H1 (cell line): ENCODE data around the gene SLC6A6. TPM values are rescaled to one million over a fixed set of nuclear protein-coding genes. Genes with fewer than 3 reads are reported as not detected.

ENCODE experiments used
- CREB1 ChIP-seq: IDR thresholded peaks from 2 replicates; pipeline ENCODE4 v1.6.1; 2012; ENCODE audit warnings: inconsistent platforms
- SUZ12 ChIP-seq: fragments of 200-600 bp; sonication (generic); IDR thresholded peaks from 2 replicates; pipeline ENCODE4 v1.6.1; 2012; ENCODE audit warnings: mild to moderate bottlenecking, inconsistent platforms, low read length, moderate library complexity, mixed read lengths
- YY1 ChIP-seq: IDR thresholded peaks from 2 replicates; pipeline ENCODE4 v1.6.1; 2011; ENCODE audit warnings: low read depth, mild to moderate bottlenecking, low read length
- polyA plus RNA-seq, 7 experiments: library from polyadenylated mRNA; depleted of rRNA in 3 of 7; stranded (reverse) in 5 of 7; unstranded in 2 of 7; fragments of >200 nt in 5 of 7; fragments of 200-250 nt in 2 of 7; gene quantifications; 1 replicate in 5 of 7; 2 replicates in 1 of 7; 4 replicates in 1 of 7; pipeline versions ENCODE4 v1.2.1 to v1.2.3, GENCODE V29; 2011 to 2013; ENCODE audit warnings: missing spikeins in 2 of 7, mixed read lengths in 2 of 7
- total RNA-seq: library from RNA; stranded (reverse); fragmentation: NEBNext Ultra II Directional; extraction: Animal tissue kit (Norgen Biotek cat#: 25700); gene quantifications from 2 replicates; pipeline ENCODE4 v1.2.1, GENCODE V29; 2021
- TF ChIP-seq, protein P1 (sequence below): IDR thresholded peaks from 2 replicates; pipeline ENCODE4 v1.6.1; 2012; ENCODE audit warnings: low read length, inconsistent platforms

The SLC6A6 gene
- total and polyA plus RNA-seq, 2 of the 8 experiments (the other 6 are each of a cell fraction or from before 2014, with no cell fraction given) = 66.2 to 144 TPM

GRCh38 chr3:14491396-14492190, 89.2 kb downstream of the SLC6A6 start (continued):
- TF ChIP-seq SUZ12 (no peak), YY1 (no peak), CREB1 (no peak)
- TF ChIP-seq, protein P1, sequence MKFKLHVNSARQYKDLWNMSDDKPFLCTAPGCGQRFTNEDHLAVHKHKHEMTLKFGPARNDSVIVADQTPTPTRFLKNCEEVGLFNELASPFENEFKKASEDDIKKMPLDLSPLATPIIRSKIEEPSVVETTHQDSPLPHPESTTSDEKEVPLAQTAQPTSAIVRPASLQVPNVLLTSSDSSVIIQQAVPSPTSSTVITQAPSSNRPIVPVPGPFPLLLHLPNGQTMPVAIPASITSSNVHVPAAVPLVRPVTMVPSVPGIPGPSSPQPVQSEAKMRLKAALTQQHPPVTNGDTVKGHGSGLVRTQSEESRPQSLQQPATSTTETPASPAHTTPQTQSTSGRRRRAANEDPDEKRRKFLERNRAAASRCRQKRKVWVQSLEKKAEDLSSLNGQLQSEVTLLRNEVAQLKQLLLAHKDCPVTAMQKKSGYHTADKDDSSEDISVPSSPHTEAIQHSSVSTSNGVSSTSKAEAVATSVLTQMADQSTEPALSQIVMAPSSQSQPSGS = no peak
